Cardiac muscle cell (in vitro differentiated cells and primary cell): ENCODE measurements around the gene TTLL4. TPM values are rescaled to one million over a fixed set of nuclear protein-coding genes. Genes with fewer than 3 reads are reported as not detected.

ENCODE experiments used
- DNase-seq, 2 donors: peaks; one replicate each; pipeline versions ENCODE4 v3.0.0 to v3.0.0-alpha.2; 2010 to 2017; ENCODE audit warnings: low read depth in 1 of 2, low spot score in 1 of 2
- H3K27ac ChIP-seq: fragments of 200-600 bp; sonication (generic); 2 replicates; pipeline ENCODE4 v1.5.1; 2016
- H3K27me3 ChIP-seq: fragments of 200-600 bp; sonication (generic); 2 replicates; pipeline ENCODE4 v1.6.0; 2016; ENCODE audit warnings: control low read depth
- H3K36me3 ChIP-seq: fragments of 200-600 bp; sonication (generic); 2 replicates; pipeline ENCODE4 v1.5.1; 2016; ENCODE audit warnings: control low read depth
- H3K4me1 ChIP-seq: fragments of 200-600 bp; sonication (generic); 2 replicates; pipeline ENCODE4 v1.8.1; 2017; ENCODE audit warnings: low read depth, mild to moderate bottlenecking, mixed run types
- H3K4me3 ChIP-seq: fragments of 200-600 bp; sonication (generic); 2 replicates; pipeline ENCODE4 v1.5.1; 2016; ENCODE audit warnings: mild to moderate bottlenecking
- H3K9me3 ChIP-seq: fragments of 200-600 bp; sonication (generic); 2 replicates; pipeline ENCODE4 v1.5.1; 2017; ENCODE audit warnings: low read depth, mild to moderate bottlenecking, control low read depth
- polyA plus RNA-seq: library from polyadenylated mRNA; unstranded; fragments of >200 nt; fragmentation: Nextera tagmentation; extraction: Ambion mirVana; gene quantifications from 2 replicates; pipeline ENCODE4 v1.2.1, GENCODE V29; 2016
- total RNA-seq: library from RNA; depleted of rRNA; stranded (reverse); fragments of >200 nt; gene quantifications from 2 replicates; pipeline ENCODE4 v1.2.3, GENCODE V29; 2016
- TF ChIP-seq, protein P1 (sequence below): IDR thresholded peaks from 2 replicates; pipeline ENCODE4 v1.5.1; 2012; ENCODE audit warnings: low read depth, mild to moderate bottlenecking, low read length

TTLL4 gene
- total and polyA plus RNA-seq, 2 experiments from 2014 or later: 27.9 to 36.0 TPM

DNA sequence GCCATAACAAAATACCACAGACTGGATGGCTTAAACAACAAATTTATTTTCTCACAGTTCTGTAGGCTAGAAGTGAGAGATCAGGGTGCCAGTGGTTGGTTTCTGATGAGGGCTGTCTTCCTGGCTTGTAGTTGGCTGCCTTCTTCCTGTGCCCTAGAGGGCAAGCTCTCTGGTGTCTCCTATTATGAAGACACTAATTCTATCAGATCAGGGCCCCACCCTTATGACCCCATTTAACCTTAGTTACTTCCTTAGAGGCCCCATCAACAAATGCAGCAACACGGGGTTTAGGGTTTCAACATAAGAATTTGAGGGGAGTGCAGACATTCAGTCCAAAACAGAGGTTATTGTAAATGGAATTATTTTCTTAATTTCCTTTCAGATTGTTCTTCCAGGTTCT lies 94.2 kb downstream of the TTLL4 start:
- no peak for DNase-seq
- Histone ChIP-seq H3K4me3 (no peak overlapping the region), H3K4me1 (peaks cover 46% of the 10 kb centered on the region), H3K9me3 (no peaks in the 10 kb centered on the region), H3K27me3 (no peaks in the 10 kb centered on the region), H3K27ac (peak overlapping the region; percentile 79), H3K36me3 (no peaks in the 10 kb centered on the region)
- TF ChIP-seq, protein P1, sequence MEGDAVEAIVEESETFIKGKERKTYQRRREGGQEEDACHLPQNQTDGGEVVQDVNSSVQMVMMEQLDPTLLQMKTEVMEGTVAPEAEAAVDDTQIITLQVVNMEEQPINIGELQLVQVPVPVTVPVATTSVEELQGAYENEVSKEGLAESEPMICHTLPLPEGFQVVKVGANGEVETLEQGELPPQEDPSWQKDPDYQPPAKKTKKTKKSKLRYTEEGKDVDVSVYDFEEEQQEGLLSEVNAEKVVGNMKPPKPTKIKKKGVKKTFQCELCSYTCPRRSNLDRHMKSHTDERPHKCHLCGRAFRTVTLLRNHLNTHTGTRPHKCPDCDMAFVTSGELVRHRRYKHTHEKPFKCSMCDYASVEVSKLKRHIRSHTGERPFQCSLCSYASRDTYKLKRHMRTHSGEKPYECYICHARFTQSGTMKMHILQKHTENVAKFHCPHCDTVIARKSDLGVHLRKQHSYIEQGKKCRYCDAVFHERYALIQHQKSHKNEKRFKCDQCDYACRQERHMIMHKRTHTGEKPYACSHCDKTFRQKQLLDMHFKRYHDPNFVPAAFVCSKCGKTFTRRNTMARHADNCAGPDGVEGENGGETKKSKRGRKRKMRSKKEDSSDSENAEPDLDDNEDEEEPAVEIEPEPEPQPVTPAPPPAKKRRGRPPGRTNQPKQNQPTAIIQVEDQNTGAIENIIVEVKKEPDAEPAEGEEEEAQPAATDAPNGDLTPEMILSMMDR: no peak

Other genes with a start within 250 kb of the TTLL4 start
- gene USP37, start 142.5 kb upstream of the TTLL4 start, total RNA-seq: 14.3 and 16.5 TPM in 2 replicates
- 4.2 and 5.8 TPM in 2 replicates for gene USP37, start 142.5 kb upstream of the TTLL4 start, polyA plus RNA-seq
- 28.9 and 32.0 TPM in 2 replicates for gene CNOT9, start 142.0 kb upstream of the TTLL4 start, total RNA-seq
- 16.6 and 26.9 TPM in 2 replicates for gene CNOT9, start 142.0 kb upstream of the TTLL4 start, polyA plus RNA-seq
- gene PLCD4, start 102.9 kb upstream of the TTLL4 start, total RNA-seq: 1.2 and 1.6 TPM in 2 replicates
- 1.7 and 3.3 TPM in 2 replicates for gene PLCD4, start 102.9 kb upstream of the TTLL4 start, polyA plus RNA-seq
- 14.8 and 29.4 TPM in 2 replicates for gene ZNF142, start 51.2 kb upstream of the TTLL4 start, total RNA-seq
- 7.6 and 13.3 TPM in 2 replicates for gene ZNF142, start 51.2 kb upstream of the TTLL4 start, polyA plus RNA-seq
- 28.6 and 41.2 TPM in 2 replicates for gene BCS1L, start 51.2 kb upstream of the TTLL4 start, total RNA-seq
- gene BCS1L, start 51.2 kb upstream of the TTLL4 start, polyA plus RNA-seq: 63.3 and 67.0 TPM in 2 replicates
- gene RNF25, start 38.8 kb upstream of the TTLL4 start, total RNA-seq: 31.3 and 31.4 TPM in 2 replicates
- gene RNF25, start 38.8 kb upstream of the TTLL4 start, polyA plus RNA-seq: 41.1 and 46.9 TPM in 2 replicates
- 35.7 and 56.2 TPM in 2 replicates for gene STK36, start 38.7 kb upstream of the TTLL4 start, total RNA-seq
- gene STK36, start 38.7 kb upstream of the TTLL4 start, polyA plus RNA-seq: 53.6 and 63.5 TPM in 2 replicates
- 63.1 and 106 TPM in 2 replicates for gene CYP27A1, start 71.3 kb downstream of the TTLL4 start, total RNA-seq
- gene CYP27A1, start 71.3 kb downstream of the TTLL4 start, polyA plus RNA-seq: 70.6 and 125 TPM in 2 replicates
- not detected in 2 replicates for gene PRKAG3, start 121.0 kb downstream of the TTLL4 start, total RNA-seq
- gene PRKAG3, start 121.0 kb downstream of the TTLL4 start, polyA plus RNA-seq: 0.12 and 0.17 TPM in 2 replicates
- gene WNT6, start 149.0 kb downstream of the TTLL4 start, total RNA-seq: not detected in 2 replicates
- gene WNT6, start 149.0 kb downstream of the TTLL4 start, polyA plus RNA-seq: 0.49 TPM in 1 of 2 replicates, not detected in the other
- not detected in 2 replicates for gene WNT10A, start 170.0 kb downstream of the TTLL4 start, total RNA-seq
- gene WNT10A, start 170.0 kb downstream of the TTLL4 start, polyA plus RNA-seq: not detected in 2 replicates
- 0.06 TPM in 1 of 2 replicates, not detected in the other for gene CDK5R2, start 248.8 kb downstream of the TTLL4 start, total RNA-seq
- 0.22 and 0.24 TPM in 2 replicates for gene CDK5R2, start 248.8 kb downstream of the TTLL4 start, polyA plus RNA-seq